Panc1 (cell line): Measurements from ENCODE around the gene TMEM175.

Source experiments
- CTCF ChIP-seq: fragments of 450-650 bp; IDR thresholded peaks from 2 replicates; pipeline ENCODE4 v1.5.1; 2017; ENCODE audit warnings: mild to moderate bottlenecking
- POLR2AphosphoS5 ChIP-seq: IDR thresholded peaks from 2 replicates; pipeline ENCODE4 v1.6.1; 2012; ENCODE audit warnings: mild to moderate bottlenecking, low read depth, low read length, moderate library complexity
- REST ChIP-seq, 2 experiments: IDR thresholded peaks; 2 replicates each; pipeline ENCODE4 v1.6.1; 2011 to 2012; ENCODE audit warnings: low read depth in 2 of 2, control low read depth in 1 of 2, low read length in 1 of 2, mild to moderate bottlenecking in 1 of 2, moderate library complexity in 1 of 2; ENCODE audit not compliant: insufficient read depth in 1 of 2
- SIN3A ChIP-seq: IDR thresholded peaks from 2 replicates; pipeline ENCODE4 v1.6.1; 2012; ENCODE audit warnings: low read depth, mild to moderate bottlenecking, low read length, moderate library complexity, borderline replicate concordance; ENCODE audit not compliant: insufficient read depth
- TCF7L2 ChIP-seq: IDR thresholded peaks from 2 replicates; pipeline ENCODE4 v1.6.1; 2011; ENCODE audit warnings: mild to moderate bottlenecking, low read depth, low read length, inconsistent platforms

DNA sequence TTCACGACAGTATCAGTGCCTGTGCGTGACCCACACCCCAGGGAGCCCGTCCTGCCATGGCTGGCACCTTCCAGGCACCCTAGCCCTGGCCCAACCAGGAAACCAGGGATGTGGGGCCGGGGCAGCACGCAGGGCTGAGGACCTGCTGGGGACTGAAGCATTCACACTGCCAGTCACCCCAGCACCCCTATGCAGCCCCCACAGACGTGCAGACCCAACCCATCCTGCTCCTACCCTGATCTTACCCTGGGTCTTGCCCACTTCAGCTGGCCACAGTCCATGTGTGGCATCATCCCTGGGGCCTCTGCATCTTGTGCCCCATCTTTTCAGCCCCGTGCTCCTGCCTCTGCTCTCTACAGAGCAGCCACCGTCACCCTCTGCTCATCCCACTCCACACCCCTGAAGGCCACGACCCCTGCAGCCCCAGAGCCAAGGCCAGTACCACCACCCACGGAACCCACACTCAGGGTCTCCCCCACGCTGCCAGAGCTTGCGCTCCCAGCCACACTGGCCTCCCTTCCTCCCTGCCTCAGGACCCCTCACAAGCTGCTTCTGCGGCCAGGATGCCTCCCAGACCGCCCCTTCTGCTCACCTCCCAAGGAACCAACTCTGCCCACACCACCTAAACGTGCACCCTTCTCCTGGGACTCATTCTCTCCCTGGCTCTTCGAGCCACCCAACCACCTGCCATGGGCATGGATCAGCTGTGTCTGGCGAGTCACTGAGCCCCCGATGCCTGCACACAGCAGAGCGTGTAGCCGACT, 25.7 kb upstream of the TMEM175 start:
- TF ChIP-seq POLR2AphosphoS5: no peak
- TF ChIP-seq CTCF: no peak
- no peak for TF ChIP-seq SIN3A
- TF ChIP-seq REST (IDR thresholded peaks at IDR 0.05; ENCODE audit: insufficient read depth in 1 of 2, low read depth in 2 of 2, low read length in 1 of 2): no peak
- TF ChIP-seq TCF7L2: no peak
